Tibial artery (tissue), 4 donors: ENCODE measurements around the gene TEDC1.

ENCODE experiments used
- DNase-seq, 2 donors: peaks; one replicate each; pipeline ENCODE4 v3.0.0-alpha.2; 2019
- H3K27ac ChIP-seq, 2 donors: fragments of 200-600 bp; sonication (generic) in 1 of 2; 1 replicate in 1 of 2; 2 replicates in 1 of 2; pipeline ENCODE4 v1.5.1; 2018 to 2019; ENCODE audit warnings: mild to moderate bottlenecking in 1 of 2
- H3K27me3 ChIP-seq, 2 donors: fragments of 200-600 bp; sonication (generic) in 1 of 2; one replicate each; pipeline versions ENCODE4 v1.5.1 to v1.6.0; 2016 to 2019
- H3K36me3 ChIP-seq, 3 donors: fragments of 200-600 bp; sonication (generic) in 2 of 3; one replicate each; pipeline ENCODE4 v1.5.1; 2016 to 2019; ENCODE audit warnings: mild to moderate bottlenecking in 2 of 3
- H3K4me1 ChIP-seq, 4 donors: fragments of 200-600 bp; sonication (generic) in 2 of 4; 1 replicate in 3 of 4; 2 replicates in 1 of 4; pipeline ENCODE4 v1.5.1; 2016 to 2019
- H3K4me3 ChIP-seq, 2 donors: fragments of 200-600 bp; sonication (generic) in 1 of 2; 1 replicate in 1 of 2; 2 replicates in 1 of 2; pipeline ENCODE4 v1.5.1; 2018 to 2019; ENCODE audit warnings: mild to moderate bottlenecking in 2 of 2
- H3K9me3 ChIP-seq, 3 donors: fragments of 200-600 bp; sonication (generic) in 1 of 3; one replicate each; pipeline ENCODE4 v1.5.1; 2016 to 2019
- CTCF ChIP-seq, 2 experiments: fragments of 200-600 bp in 1 of 2; fragments of 450-650 bp in 1 of 2; IDR thresholded peaks; one replicate each; pipeline ENCODE4 v1.5.1; 2017 to 2019; ENCODE audit warnings: antibody characterized with exemption in 2 of 2, mild to moderate bottlenecking in 1 of 2, moderate library complexity in 1 of 2
- intact Hi-C: fragments of 100-400 bp; cut with DNase I; formaldehyde crosslinking; loops from one replicate; pipeline ENCODE4 v1.15.0; 2023; ENCODE audit warnings: low total_unique reads

TEDC1 gene

GRCh38 chr14:105507247-105507646 is 16.2 kb downstream of the TEDC1 start:
- Histone ChIP-seq H3K36me3 (no peaks in the 10 kb centered on the region), H3K4me3 (no peak overlapping the region), H3K27ac (no peak overlapping the region), H3K9me3 (no peaks in the 10 kb centered on the region), H3K4me1 (no peaks in the 10 kb centered on the region), H3K27me3 (peaks cover 0 to 7% of the 10 kb centered on the region in 2 donors)
- DNase-seq: peak in 1 of 2 donors; percentile 57
- TF ChIP-seq CTCF (IDR thresholded peaks at IDR 0.05): no peak
- intact Hi-C loops: no loop called here

- Histone ChIP-seq H3K27ac (no peak overlapping the region), H3K4me1 (no peaks in the 10 kb centered on the region), H3K9me3 (no peaks in the 10 kb centered on the region), H3K36me3 (no peaks in the 10 kb centered on the region), H3K4me3 (no peak overlapping the region), H3K27me3 (peaks cover 0 to 15% of the 10 kb centered on the region in 2 donors)
- DNase-seq: peak in 1 of 2 donors; percentile 48
- intact Hi-C loops: no loop called here
- TF ChIP-seq CTCF (IDR thresholded peaks at IDR 0.05): no peak
These were observed 17.0 kb downstream of the TEDC1 start for GRCh38 chr14:105508069-105508468.

- H3K27me3 ChIP-seq: peaks cover 0 to 20% of the 10 kb centered on the region in 2 donors
- peak in 1 of 2 donors; percentile 49 for DNase-seq
- no peak overlapping the region for H3K27ac ChIP-seq
- no peak overlapping the region for H3K4me3 ChIP-seq
- no peaks in the 10 kb centered on the region for H3K9me3 ChIP-seq
- no peak for TF ChIP-seq CTCF (IDR thresholded peaks at IDR 0.05)
- H3K36me3 ChIP-seq: no peaks in the 10 kb centered on the region
- H3K4me1 ChIP-seq: no peaks in the 10 kb centered on the region
- intact Hi-C loops: no loop called here
These were observed 17.6 kb downstream of the TEDC1 start for GRCh38 chr14:105508601-105509000.

- no peaks in the 10 kb centered on the region for H3K9me3 ChIP-seq
- intact Hi-C loops: no loop called here
- TF ChIP-seq CTCF (IDR thresholded peaks at IDR 0.05): no peak
- H3K4me1 ChIP-seq: no peaks in the 10 kb centered on the region
- H3K36me3 ChIP-seq: no peaks in the 10 kb centered on the region
- H3K27me3 ChIP-seq: peaks cover 0 to 32% of the 10 kb centered on the region in 2 donors
- no peak overlapping the region for H3K27ac ChIP-seq
- no peak for DNase-seq
- H3K4me3 ChIP-seq: no peak overlapping the region
These were observed 26.1 kb downstream of the TEDC1 start for GRCh38 chr14:105517096-105517495.

GRCh38 chr14:105519946-105520698 is 29.1 kb downstream of the TEDC1 start:
- Histone ChIP-seq H3K4me3 (no peak overlapping the region), H3K27ac (no peak overlapping the region), H3K4me1 (no peaks in the 10 kb centered on the region), H3K36me3 (no peaks in the 10 kb centered on the region), H3K9me3 (no peaks in the 10 kb centered on the region), H3K27me3 (peaks cover 0 to 18% of the 10 kb centered on the region in 2 donors)
- no peak for TF ChIP-seq CTCF (IDR thresholded peaks at IDR 0.05)
- intact Hi-C loops: no loop called here
- no peak for DNase-seq
